Measurements from ENCODE around the gene TAMALIN.
"Not testable (repeated sequence)": the region's sequence is repeated elsewhere in the genome, so short reads cannot be mapped to it uniquely, and the experiment has no call there.

The TAMALIN gene

DNA sequence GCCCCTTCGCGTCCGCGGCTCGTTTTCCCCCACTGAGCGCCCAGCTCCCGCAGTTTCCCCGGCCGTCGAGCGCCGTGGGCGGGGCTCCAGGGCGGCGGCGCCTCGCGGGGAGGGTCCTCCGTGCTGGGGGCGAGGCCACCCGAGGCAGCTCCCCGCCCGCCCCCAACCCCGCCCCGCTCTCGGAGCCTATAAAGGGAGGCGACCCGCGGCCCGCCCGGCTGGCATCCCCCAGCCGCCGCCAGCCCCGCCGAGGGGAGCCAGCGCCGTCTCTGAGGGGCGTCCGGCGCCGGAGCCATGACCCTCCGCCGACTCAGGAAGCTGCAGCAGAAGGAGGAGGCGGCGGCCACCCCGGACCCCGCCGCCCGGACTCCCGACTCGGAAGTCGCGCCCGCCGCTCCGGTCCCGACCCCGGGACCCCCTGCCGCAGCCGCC lies at the start of gene TAMALIN:
Gene TAMALIN (plus strand): TSS at position 221 of the 432 bp plus-strand sequence. CDS start 74 bp downstream, at position 295.
- DNase-seq (ENCODE audit: low read depth in 2 of 2): peak; percentile 62 to 77

DNA sequence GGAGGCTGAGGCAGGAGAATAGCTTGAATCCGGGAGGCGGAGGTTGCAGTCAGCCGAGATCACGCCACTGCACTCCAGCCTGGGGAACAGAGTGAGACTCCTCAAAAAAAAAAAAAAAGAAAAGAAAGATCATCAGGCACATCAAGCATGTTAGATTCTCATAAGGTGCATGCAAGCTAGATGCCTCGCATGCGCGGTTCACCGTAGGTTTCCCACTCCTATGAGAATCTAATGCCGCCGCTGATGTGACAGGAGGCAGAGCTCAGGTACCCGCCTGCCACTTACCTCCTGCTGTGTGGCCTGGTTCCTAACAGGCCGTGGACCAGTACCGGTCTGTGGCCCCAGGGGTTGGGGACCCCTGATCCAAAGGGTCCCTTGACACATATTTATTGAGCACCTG lies 48.2 kb upstream of the TAMALIN start:
- DNase-seq (ENCODE audit: low read depth in 2 of 2): no peak

DNA sequence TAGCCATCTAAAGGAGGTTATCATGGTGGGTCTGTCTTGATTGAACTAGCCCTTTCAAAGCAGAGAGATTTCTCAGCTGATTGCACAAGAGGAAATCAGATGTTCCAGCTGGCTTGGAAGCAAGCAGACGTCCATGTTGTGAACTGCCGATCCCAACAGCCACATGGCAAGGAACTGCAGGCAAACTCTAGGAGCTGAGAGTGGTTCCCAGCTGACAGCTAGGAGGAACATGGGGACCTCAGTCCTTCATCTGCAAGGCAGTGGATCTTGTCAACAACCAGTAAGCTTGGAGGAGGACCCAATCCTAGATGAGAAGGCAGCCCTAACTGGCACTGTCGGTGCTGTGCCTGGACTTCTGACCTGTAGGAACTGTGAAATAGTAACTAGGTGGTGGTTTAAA lies 47.5 kb upstream of the TAMALIN start:
- no peak for DNase-seq (ENCODE audit: low read depth in 2 of 2)

DNA sequence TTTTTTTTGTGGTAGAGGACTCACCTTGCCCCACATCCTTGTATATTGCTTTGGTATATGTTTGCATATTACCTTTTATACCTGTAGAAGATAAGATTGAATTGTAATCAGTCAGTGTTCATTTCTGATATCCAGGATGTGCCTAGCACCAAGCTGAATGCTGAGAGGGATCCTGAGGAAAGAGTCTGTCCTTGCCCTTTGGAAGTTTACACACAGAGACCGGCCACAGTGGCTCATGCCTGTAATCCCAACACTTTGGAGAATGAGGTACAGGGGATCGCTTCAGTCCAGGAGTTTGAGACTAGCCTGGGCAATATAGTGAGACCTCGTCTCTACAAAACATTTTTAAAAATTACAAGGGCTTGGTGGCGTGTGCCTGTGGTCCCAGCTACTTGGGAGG lies 46.8 kb upstream of the TAMALIN start:
- no peak for DNase-seq (ENCODE audit: low read depth in 2 of 2)

DNA sequence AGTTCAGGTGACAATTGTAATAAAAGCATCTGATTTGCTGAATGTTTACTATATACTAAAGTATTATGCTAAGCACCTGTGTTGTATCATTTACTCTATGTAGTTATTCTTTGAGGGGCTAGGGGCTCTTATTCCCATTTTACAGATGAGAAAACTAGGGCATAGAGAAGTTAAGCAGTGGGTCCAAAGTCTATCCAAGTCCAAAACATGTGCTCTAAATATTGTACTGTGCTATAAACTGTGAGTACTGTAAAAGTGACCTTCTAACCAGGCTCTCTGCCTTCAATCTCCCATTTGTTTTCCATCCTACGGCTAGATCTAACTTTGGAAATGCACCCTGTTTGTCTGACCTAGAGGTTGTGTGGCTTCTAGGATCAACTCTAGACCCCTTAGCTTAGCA lies 46.3 kb upstream of the TAMALIN start:
- no peak for DNase-seq (ENCODE audit: low read depth in 2 of 2)

DNA sequence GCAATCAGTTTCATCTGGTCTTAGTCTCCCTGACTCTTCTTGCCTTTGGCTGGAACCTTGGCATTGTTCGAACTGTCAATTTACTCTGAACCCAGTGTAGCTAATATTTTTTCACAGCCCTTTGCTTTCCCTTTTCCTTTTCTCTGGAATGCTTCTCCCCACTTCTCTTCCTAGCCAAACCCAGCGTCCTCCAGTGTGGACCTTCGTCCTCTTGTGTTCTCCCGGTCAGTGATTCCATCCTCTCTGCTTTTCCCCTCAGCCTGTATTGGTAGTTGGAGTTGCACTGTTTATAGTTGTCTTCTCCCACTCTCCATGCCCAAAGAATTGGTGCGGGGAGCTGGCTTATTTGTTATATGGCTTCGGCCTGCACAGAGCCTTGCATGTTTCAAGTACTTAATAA lies 45.9 kb upstream of the TAMALIN start:
- no peak for DNase-seq (ENCODE audit: low read depth in 2 of 2)

DNA sequence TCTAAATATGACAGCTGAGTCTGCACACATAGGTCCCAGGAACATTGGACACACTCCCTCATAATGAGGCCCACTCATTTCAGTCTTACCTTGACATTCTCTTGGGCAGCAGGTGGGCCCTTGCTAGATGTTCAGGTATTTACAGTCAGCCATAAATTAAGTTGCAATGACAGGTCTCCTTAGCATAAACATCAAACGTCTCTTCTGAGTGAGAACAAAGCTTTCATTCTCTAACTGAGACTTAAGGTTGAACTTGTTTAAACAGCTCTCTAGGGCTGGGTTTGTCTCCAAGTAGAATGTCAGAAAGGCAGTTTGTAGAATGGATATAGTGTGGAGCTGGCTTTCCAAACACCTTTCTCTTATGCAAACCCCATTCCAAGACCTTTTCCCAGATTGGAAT lies 44.9 kb upstream of the TAMALIN start:
- no peak for DNase-seq (ENCODE audit: low read depth in 2 of 2)

DNA sequence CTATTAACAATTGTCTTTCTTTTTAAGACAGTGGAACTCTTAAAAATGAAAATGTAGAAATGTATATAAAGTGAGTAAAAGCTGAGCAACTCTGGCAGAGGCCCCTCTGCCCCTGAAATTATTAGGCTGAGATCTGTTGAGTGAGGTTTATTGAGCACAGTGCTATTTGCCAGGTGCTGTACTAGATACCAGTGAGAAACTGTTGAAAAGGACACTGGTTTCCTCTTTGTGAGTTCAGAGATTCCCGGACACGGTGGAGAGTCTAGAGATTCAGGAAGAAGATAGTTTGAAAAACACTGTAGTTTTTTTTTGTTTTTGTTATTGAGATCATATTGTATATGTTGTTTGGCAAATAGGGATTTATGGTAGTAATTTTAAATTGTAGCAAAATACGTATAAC lies 44.0 kb upstream of the TAMALIN start:
- DNase-seq (ENCODE audit: low read depth in 2 of 2): no peak

DNA sequence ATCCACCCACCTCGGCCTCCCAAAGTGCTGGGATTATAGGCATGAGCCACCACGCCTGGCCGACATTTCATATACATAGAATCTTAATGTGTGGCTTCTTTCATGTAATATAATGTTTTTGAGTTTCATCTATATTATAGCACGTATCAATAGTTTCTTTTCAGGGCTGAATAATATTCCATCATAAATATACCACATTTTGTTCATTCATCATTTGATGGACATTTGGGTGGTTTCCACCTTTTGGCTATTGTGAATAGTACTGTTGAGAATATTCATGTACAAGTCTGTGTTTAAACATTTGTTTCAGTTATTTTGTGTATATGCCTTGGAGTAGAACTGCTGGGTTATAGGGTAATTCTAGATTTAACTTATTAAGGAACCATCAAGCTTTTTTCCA lies 43.3 kb upstream of the TAMALIN start:
- no peak for DNase-seq (ENCODE audit: low read depth in 2 of 2)

DNA sequence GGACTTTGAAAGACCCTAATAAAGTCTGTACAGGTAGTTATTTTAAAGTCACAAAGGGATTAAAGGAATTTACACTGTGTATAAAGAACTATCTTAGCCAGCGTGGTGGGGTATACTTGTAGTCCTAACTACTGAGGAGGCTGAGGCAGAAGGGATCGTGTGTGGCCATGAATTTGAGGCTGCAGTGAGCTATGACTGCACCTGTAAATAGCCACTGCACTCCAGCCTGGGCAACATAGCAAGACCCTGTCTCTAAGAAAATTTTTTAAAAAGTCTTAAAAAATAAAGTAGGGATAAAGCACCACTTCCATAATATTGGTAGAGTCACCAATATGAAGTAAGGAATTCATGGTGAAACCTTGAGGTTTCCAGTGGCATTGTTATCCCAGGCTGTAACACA lies 37.1 kb upstream of the TAMALIN start:
- no peak for DNase-seq (ENCODE audit: low read depth in 2 of 2)

DNA sequence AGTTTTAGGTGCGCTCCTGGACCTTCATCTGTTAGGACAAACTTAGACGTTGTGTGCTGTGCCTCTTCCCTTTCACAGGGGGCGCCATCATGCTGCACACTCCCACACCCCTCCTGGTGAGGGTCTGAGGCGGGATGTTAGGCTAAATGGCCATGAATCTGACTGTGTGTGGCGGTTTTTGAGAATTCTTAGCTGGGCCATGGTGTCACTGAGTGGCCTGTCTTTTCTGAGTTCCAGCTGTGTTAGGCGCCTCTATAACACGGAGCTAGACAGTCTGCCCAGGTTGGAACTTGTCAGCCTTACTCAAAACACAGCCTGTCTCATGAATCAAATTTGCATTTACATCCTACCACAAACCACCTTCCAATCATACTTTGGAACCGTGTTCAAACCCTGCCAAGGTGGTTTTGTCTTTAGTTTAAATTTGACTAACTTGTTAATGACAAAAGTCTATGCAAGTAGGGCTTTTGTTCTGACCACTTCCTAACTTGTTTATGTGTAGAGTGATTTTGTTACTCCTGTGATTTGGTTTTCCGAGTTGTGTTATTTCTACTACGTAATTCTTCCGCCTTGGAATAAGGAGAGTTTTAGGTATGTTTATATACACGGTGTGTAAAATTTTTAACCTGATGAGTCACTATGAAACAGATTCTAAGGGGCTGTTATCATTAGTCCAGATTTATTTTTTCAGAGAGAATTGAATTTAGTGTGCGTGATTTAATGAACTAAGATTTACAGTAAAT lies 35.7 kb upstream of the TAMALIN start:
- DNase-seq (ENCODE audit: low read depth in 2 of 2): no peak

DNA sequence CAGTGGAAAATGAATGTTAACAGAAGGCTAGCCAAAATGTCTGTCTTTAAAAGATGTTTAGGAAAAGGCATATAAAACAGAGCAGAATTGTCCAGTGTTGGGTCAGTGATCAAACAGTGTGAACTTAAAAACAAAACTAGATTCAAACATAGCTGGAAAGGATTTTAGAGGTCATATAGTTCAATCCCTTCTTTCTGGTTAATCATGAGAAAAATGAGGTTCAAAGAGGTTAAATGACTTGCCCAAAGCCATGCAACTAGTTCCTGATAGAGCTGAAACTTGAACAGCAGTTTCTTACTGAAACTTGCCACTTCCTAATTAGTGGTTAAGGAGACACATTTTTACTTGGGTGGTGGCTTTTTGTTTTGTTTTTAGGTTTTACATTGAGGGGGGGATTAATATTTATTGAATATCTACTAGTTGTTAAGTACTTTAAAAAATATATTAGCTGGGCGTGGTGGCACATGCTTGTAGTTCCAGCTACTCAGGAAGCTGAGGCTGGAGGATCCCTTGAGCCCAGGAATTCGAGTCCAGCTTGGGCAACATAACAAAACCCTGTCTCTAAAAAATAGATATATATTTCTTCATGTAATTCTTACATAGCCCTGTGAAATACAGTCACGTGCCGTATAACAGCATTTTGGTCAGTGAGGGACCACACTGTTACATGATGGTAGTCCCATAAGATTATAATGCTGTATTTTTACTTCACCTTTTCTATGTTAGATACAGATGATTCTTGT lies 34.9 kb upstream of the TAMALIN start:
- DNase-seq (ENCODE audit: low read depth in 2 of 2): no peak

DNA sequence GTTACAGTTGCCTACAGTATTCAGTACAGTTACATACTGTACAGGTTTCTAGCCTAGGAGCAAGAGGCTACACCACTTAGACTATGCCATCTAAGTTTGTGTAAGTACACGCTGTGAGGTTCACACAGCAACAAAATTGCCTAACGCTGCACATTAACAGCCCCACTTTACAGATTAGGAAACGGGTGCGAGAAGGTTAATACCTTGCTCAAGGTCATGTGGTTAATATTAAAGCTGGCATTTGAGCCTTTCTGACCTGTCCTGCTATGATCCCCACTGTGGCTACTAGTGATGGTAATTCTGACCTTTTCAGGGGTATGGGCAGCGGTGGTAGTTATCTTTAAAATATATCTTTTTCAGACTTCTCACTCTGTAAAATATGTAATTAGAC lies 34.3 kb upstream of the TAMALIN start:
- DNase-seq (ENCODE audit: low read depth in 2 of 2): no peak

DNA sequence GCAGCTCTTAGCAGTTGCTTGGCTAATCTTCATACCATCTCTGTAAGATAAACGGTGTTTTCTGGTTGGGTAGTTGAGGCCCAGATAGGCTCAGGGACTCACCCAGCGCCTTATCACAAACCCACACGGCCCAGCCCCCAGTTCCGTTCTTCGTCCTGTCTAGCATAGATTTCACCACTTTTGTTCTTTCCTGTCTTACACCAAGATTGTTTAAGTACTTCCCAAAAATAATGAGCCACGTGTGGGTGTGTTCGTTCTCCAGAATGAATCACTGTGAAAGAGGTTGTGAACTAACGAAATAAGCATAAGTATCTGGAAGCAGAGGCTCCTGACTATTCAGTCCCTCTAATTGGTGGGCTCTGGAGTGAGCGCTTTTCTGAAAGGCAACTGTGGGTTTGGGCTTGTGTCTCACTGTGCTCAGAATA lies 33.9 kb upstream of the TAMALIN start:
- no peak for DNase-seq (ENCODE audit: low read depth in 2 of 2)

DNA sequence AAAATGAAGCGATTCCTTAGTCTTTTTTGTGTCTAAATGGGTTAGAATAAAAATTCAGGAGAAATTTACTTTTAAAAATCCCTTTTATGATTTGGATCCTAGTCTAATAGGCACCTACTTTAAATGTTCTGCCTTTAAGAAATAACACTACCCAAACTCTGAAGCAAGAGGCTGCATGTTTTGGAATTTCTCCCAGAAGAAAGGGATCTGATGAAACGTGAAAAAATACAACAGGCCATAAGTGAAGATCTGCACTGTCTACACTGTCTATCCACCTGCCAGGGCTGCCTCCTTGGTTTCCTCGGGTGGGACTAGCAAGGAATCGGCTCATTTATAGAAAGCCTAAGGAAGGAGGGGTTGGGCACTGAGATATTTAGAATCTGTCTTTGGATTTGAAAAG lies 33.2 kb upstream of the TAMALIN start:
- DNase-seq (ENCODE audit: low read depth in 2 of 2): no peak

DNA sequence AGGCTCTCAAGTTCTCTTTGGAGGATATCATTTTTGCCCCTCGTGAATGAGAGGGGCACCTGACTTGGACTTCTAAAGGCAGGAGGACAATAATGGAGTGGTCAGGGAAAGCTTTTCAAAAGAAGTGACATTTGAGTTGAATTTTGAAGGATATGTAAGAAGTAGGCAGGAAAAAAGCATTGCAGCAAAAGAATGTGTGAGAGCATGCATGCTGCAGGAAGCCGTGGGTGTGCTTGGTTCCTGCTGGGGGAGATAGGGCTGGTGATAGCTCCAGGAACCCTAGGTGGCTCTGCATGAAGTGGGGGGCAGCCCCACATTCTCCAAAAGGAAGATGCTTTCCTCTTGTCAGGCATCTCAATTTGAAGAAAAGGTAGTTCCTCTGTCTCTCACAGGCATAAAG lies 32.1 kb upstream of the TAMALIN start:
- DNase-seq (ENCODE audit: low read depth in 2 of 2): no peak

DNA sequence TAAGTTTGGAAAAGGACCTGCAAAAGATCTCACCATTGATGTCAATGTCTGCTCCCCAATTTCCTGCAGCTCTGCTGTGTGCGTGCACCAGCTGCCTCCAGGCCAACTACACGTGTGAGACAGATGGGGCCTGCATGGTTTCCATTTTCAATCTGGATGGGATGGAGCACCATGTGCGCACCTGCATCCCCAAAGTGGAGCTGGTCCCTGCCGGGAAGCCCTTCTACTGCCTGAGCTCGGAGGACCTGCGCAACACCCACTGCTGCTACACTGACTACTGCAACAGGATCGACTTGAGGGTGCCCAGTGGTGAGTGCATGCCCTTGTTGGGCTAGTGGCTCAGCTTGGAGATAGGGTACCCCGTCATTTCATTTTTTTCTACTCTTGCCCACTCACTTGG lies 31.6 kb upstream of the TAMALIN start:
- DNase-seq (ENCODE audit: low read depth in 2 of 2): no peak

DNA sequence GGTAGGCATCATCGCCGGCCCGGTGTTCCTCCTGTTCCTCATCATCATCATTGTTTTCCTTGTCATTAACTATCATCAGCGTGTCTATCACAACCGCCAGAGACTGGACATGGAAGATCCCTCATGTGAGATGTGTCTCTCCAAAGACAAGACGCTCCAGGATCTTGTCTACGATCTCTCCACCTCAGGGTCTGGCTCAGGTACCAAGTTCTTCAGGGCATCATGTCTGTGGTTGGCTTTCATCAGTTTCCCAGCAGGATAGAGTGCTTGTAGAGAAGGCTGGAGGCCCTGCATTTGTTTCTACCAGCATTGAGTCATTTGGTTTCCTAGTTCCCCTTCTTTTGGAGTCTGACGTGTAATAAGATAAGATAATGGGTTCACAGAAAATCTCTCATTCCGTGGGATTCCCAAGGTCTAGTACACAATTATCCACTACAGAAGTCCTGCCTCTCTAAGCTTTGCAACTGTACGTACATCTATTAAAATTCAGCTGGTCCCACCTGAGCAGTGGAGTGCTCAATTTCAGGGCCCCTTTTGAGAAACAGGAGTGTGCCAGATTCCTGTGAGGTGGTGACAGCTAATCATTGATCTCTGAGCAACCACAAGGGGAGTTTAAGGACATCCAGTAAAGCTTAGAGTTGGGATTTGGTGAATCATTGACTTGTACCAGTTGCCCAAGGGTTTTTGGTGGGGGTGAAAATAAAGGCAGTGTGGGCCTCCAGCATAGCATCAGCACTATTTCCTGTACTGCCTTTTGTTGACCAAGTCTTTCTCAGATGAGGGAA lies 30.2 kb upstream of the TAMALIN start:
- DNase-seq (ENCODE audit: low read depth in 2 of 2): no peak

DNA sequence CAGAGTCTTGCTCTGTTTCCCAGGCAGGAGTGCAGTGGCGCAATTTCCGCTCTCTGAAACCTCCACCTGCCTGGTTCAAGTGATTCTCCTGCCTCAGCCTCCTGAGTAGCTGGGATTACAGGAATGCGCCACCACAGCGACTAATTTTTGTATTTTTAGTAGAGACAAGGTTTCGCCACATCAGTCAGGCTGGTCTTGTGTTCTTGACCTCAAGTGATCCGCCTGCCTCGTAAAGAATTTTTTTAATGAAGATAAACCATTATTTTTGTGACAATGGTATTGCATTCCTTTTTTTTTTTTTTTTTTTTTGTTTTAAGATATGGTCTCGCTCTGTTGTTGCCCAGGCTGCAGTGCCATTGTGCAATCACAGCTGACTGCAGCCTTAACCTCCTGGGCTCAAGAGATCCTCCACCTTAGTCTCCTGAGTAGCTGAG lies 29.4 kb upstream of the TAMALIN start:
- DNase-seq (ENCODE audit: low read depth in 2 of 2): no peak

DNA sequence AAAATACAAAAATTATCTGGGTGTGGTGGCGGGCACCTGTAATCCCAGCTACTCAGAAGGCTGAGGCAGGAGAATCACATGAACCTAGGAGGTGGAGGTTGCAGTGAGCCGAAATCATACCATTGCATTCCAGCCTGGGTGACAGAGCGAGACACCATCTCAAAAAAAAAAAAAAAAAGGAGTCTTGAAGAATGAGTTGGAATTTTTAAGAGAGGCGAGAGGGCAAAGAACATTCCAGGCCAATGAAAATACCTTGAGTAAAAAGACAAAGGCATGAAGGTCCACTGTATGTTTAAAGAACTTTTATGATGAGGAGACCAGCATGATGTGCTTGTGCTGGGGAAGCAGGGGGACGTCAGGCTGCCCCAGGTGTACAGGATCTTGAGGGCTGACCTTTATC lies 27.4 kb upstream of the TAMALIN start:
- DNase-seq (ENCODE audit: low read depth in 2 of 2): not testable (repeated sequence)

DNA sequence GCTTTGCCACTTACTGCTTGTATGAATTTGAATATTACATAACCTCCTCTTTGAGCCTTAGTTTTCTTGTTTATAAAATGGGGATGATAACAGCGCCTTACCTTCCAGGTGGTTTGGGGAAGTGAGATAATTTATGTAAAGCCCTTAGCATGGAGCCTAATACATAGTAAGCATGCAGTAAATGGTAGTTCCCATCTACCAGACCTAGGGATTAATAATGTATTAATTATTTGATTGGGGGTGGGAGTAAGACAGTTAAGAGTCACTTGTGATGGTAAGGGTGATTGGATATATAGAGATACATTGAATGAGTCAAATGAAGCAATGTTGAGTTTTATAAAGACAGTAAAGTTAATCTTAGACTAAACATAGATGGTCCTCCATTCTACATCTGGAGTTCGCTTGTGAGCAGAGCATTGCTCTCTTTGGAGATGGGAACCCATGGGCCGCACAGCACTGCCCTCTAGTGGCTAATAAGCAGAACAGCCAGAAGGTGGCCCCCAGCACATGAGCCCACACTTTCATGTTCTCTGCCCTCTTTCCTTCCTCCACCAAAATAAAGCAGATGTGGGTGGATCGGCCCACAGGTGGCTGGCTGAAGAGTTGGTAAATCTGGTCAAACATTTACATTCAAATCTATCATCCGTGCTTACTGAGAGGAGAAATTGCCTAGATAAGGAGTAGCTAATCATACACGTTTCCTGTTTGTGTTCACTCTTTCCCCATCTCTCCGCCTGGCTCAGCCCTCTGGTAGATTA lies 26.5 kb upstream of the TAMALIN start:
- peak; percentile 33 to 52 for DNase-seq (ENCODE audit: low read depth in 2 of 2)

DNA sequence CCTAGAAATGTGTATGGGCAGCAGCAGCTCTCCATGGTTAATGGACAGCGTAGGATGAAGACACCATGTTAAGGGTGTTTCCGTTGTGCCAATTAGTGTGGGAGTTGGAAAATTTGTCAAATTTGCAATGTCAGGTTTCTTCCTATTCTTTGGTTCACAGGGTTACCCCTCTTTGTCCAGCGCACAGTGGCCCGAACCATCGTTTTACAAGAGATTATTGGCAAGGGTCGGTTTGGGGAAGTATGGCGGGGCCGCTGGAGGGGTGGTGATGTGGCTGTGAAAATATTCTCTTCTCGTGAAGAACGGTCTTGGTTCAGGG lies 26.0 kb upstream of the TAMALIN start:
- no peak for DNase-seq (ENCODE audit: low read depth in 2 of 2)
